ENCODE results near the gene YES1.

Gene YES1

GRCh38 chr18:820591-821165 lies 8.6 kb upstream of the YES1 start:
- Histone ChIP-seq H3K4me1 (ENCODE audit: insufficient read depth, low read length) (0 out of 2 replicates have a peak, but pooled peaks cover 4% of the 10 kb centered on the region), H3K9me3 (ENCODE audit: insufficient read depth, low read depth, low read length) (no peaks in the 10 kb centered on the region), H3K4me3 (ENCODE audit: low read length) (no peak overlapping the region), H3K9ac (ENCODE audit: low read depth, low read length) (no peak overlapping the region), H3K36me3 (ENCODE audit: insufficient read depth, low read length) (no peaks in the 10 kb centered on the region), H3K27ac (ENCODE audit: low read depth, low read length) (no peak overlapping the region), H3K27me3 (ENCODE audit: insufficient read depth, low read length) (no peaks in the 10 kb centered on the region)
- WGBS = 78% methylated on average over 3 of the region's 4 CpGs

GRCh38 chr18:816869-817268 lies 4.8 kb upstream of the YES1 start:
- peaks cover 8% of the 10 kb centered on the region for H3K4me1 ChIP-seq (ENCODE audit: insufficient read depth, low read length)
- no peak overlapping the region for H3K9ac ChIP-seq (ENCODE audit: low read depth, low read length)
- H3K27ac ChIP-seq (ENCODE audit: low read depth, low read length) = no peak overlapping the region
- H3K4me3 ChIP-seq (ENCODE audit: low read length) = no peak overlapping the region
- H3K36me3 ChIP-seq (ENCODE audit: insufficient read depth, low read length) = no peaks in the 10 kb centered on the region
- WGBS = 94% methylated on average over 2 of the region's 2 CpGs
- H3K27me3 ChIP-seq (ENCODE audit: insufficient read depth, low read length) = no peaks in the 10 kb centered on the region
- H3K9me3 ChIP-seq (ENCODE audit: insufficient read depth, low read depth, low read length) = no peaks in the 10 kb centered on the region

GRCh38 chr18:816088-816653 lies 4.1 kb upstream of the YES1 start:
- H3K4me3 ChIP-seq (ENCODE audit: low read length) = no peak overlapping the region
- peaks cover 8% of the 10 kb centered on the region for H3K4me1 ChIP-seq (ENCODE audit: insufficient read depth, low read length)
- 90% methylated on average over 4 of the region's 4 CpGs for WGBS
- H3K36me3 ChIP-seq (ENCODE audit: insufficient read depth, low read length) = no peaks in the 10 kb centered on the region
- no peaks in the 10 kb centered on the region for H3K9me3 ChIP-seq (ENCODE audit: insufficient read depth, low read depth, low read length)
- no peaks in the 10 kb centered on the region for H3K27me3 ChIP-seq (ENCODE audit: insufficient read depth, low read length)
- H3K27ac ChIP-seq (ENCODE audit: low read depth, low read length) = no peak overlapping the region
- no peak overlapping the region for H3K9ac ChIP-seq (ENCODE audit: low read depth, low read length)

GRCh38 chr18:815353-815752 lies 3.3 kb upstream of the YES1 start:
- no peak overlapping the region for H3K4me3 ChIP-seq (ENCODE audit: low read length)
- H3K9me3 ChIP-seq (ENCODE audit: insufficient read depth, low read depth, low read length) = no peaks in the 10 kb centered on the region
- 93% methylated on average over 2 of the region's 3 CpGs for WGBS
- peaks cover 9% of the 10 kb centered on the region for H3K4me1 ChIP-seq (ENCODE audit: insufficient read depth, low read length)
- no peaks in the 10 kb centered on the region for H3K27me3 ChIP-seq (ENCODE audit: insufficient read depth, low read length)
- no peak overlapping the region for H3K9ac ChIP-seq (ENCODE audit: low read depth, low read length)
- H3K36me3 ChIP-seq (ENCODE audit: insufficient read depth, low read length) = no peaks in the 10 kb centered on the region
- no peak overlapping the region for H3K27ac ChIP-seq (ENCODE audit: low read depth, low read length)

GRCh38 chr18:814300-815084 lies 2.5 kb upstream of the YES1 start:
- no peak overlapping the region for H3K27ac ChIP-seq (ENCODE audit: low read depth, low read length)
- peaks cover 18% of the 10 kb centered on the region for H3K4me1 ChIP-seq (ENCODE audit: insufficient read depth, low read length)
- H3K9me3 ChIP-seq (ENCODE audit: insufficient read depth, low read depth, low read length) = no peaks in the 10 kb centered on the region
- no peaks in the 10 kb centered on the region for H3K27me3 ChIP-seq (ENCODE audit: insufficient read depth, low read length)
- WGBS = 85% methylated on average over 4 of the region's 4 CpGs
- no peak overlapping the region for H3K4me3 ChIP-seq (ENCODE audit: low read length)
- H3K9ac ChIP-seq (ENCODE audit: low read depth, low read length) = no peak overlapping the region
- H3K36me3 ChIP-seq (ENCODE audit: insufficient read depth, low read length) = no peaks in the 10 kb centered on the region

GRCh38 chr18:813172-814071 lies 1.4 kb upstream of the YES1 start:
- WGBS = 61% methylated on average over 18 of the region's 18 CpGs
- peaks cover 22% of the 10 kb centered on the region for H3K4me1 ChIP-seq (ENCODE audit: insufficient read depth, low read length)
- peak overlapping the region; percentile 97 for H3K27ac ChIP-seq (ENCODE audit: low read depth, low read length)
- H3K9ac ChIP-seq (ENCODE audit: low read depth, low read length) = peak overlapping the region; percentile 89
- peak overlapping the region; percentile 99 for H3K4me3 ChIP-seq (ENCODE audit: low read length)
- no peaks in the 10 kb centered on the region for H3K36me3 ChIP-seq (ENCODE audit: insufficient read depth, low read length)
- no peaks in the 10 kb centered on the region for H3K9me3 ChIP-seq (ENCODE audit: insufficient read depth, low read depth, low read length)
- H3K27me3 ChIP-seq (ENCODE audit: insufficient read depth, low read length) = no peaks in the 10 kb centered on the region

- Histone ChIP-seq H3K4me3 (ENCODE audit: low read length) (peak overlapping the region; percentile 99), H3K36me3 (ENCODE audit: insufficient read depth, low read length) (no peaks in the 10 kb centered on the region), H3K9me3 (ENCODE audit: insufficient read depth, low read depth, low read length) (no peaks in the 10 kb centered on the region), H3K27ac (ENCODE audit: low read depth, low read length) (peak overlapping the region; percentile 97), H3K27me3 (ENCODE audit: insufficient read depth, low read length) (no peaks in the 10 kb centered on the region), H3K9ac (ENCODE audit: low read depth, low read length) (peak overlapping the region; percentile 89), H3K4me1 (ENCODE audit: insufficient read depth, low read length) (peaks cover 25% of the 10 kb centered on the region)
- WGBS = under 1% methylated on average over 66 of the region's 66 CpGs
Measured at GRCh38 chr18:812376-813171, 532 bp upstream of the YES1 start.

- WGBS = under 1% methylated on average over 29 of the region's 30 CpGs
- Histone ChIP-seq H3K4me3 (ENCODE audit: low read length) (peak overlapping the region; percentile 99), H3K27me3 (ENCODE audit: insufficient read depth, low read length) (no peaks in the 10 kb centered on the region), H3K36me3 (ENCODE audit: insufficient read depth, low read length) (no peaks in the 10 kb centered on the region), H3K27ac (ENCODE audit: low read depth, low read length) (peak overlapping the region; percentile 97), H3K9ac (ENCODE audit: low read depth, low read length) (peak overlapping the region; percentile 89), H3K9me3 (ENCODE audit: insufficient read depth, low read depth, low read length) (no peaks in the 10 kb centered on the region), H3K4me1 (ENCODE audit: insufficient read depth, low read length) (peaks cover 25% of the 10 kb centered on the region)
Measured at GRCh38 chr18:811182-811891, 705 bp downstream of the YES1 start.

GRCh38 chr18:809985-810642 lies 1.9 kb downstream of the YES1 start:
- Histone ChIP-seq H3K36me3 (ENCODE audit: insufficient read depth, low read length) (no peaks in the 10 kb centered on the region), H3K9me3 (ENCODE audit: insufficient read depth, low read depth, low read length) (no peaks in the 10 kb centered on the region), H3K27me3 (ENCODE audit: insufficient read depth, low read length) (no peaks in the 10 kb centered on the region), H3K27ac (ENCODE audit: low read depth, low read length) (no peak overlapping the region), H3K9ac (ENCODE audit: low read depth, low read length) (peak overlapping the region; percentile 89; the same call in 1 of the 2 replicates), H3K4me3 (ENCODE audit: low read length) (peak overlapping the region; percentile 99), H3K4me1 (ENCODE audit: insufficient read depth, low read length) (peaks cover 33% of the 10 kb centered on the region)
- WGBS = 73% methylated on average over 3 of the region's 6 CpGs

Data from HUES64 (cell line).